NCI-H774 (cell line): ENCODE results near the gene AMBP.

Experiments used
- DNase-seq: peaks from one replicate; lab custom pipeline; 2025; lab: John Stamatoyannopoulos, UW

The AMBP gene

DNA sequence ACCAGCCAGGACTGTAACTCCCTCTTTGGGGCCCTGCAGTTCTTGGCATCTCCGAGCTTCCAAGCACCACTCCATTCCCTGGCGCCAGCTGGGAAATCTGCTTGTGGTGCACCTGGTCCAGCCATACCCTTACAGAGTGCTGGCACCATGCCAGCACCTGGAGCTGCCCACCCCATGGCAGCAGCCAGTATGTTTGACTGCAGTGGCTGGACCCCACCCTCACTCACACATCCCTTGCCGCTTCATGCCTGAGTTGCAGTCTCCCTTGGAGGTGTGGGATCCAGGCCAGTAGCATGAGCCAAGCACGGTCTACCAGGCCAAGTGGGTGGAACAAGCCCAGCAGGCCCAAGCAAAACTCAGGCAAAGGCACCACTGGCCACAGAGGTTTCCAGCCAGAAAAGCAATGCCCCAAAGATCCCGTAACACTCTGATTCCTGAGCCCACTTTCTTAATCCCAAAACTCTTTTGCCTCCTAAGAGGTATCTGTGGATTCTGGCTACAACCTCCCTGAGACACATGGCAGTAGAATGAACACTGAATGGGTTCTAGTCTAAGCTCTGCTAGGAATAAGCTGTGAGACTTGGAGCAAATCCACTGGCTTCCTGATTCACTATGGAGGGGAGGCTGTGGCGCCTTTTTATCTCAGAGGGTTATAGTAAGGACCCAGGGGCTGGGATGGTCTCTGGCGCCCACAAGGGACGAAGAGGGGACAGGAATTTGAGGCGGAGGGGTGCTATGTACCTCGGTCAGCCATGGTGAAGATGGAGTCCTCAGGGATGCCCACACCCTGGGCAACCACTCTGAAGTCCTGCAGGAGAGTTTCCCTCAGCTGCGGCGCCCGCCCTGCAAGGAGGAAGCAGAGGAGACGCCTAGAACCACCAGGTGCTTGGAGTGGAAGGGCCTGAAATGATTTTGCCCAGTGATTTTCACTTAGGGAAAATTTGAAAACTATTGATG, 5.6 kb downstream of the AMBP start:
- DNase-seq, result no peak

DNA sequence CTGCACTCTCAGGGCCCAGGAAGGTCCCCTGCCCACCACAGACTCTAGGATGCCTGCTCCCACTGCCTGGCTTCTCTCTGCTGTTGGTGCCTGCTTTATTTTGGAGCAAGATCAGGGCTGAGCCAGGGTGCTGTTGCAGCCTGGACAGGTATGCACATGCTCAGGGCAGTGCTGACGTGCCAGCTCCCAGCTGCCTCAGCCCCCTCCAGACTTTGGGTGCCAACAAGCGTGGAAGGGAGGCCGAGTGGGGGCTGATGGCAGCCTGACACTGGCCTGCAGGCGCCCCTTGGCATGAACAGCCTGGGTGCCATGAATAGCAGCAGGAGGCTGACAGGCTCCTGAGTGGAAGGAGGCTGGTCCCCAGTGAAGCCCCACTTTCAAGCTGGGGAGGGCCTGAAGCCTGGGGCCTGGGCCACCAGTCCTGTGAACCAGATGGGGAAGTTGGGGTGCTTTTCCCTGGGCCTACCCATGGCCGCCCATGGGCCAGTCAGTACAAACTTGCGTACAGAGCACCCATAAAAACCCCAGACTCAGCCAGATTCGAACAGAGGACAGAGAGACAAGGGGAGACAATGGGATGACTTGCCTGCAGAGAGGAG, 6.8 kb downstream of the AMBP start:
- no peak for DNase-seq

DNA sequence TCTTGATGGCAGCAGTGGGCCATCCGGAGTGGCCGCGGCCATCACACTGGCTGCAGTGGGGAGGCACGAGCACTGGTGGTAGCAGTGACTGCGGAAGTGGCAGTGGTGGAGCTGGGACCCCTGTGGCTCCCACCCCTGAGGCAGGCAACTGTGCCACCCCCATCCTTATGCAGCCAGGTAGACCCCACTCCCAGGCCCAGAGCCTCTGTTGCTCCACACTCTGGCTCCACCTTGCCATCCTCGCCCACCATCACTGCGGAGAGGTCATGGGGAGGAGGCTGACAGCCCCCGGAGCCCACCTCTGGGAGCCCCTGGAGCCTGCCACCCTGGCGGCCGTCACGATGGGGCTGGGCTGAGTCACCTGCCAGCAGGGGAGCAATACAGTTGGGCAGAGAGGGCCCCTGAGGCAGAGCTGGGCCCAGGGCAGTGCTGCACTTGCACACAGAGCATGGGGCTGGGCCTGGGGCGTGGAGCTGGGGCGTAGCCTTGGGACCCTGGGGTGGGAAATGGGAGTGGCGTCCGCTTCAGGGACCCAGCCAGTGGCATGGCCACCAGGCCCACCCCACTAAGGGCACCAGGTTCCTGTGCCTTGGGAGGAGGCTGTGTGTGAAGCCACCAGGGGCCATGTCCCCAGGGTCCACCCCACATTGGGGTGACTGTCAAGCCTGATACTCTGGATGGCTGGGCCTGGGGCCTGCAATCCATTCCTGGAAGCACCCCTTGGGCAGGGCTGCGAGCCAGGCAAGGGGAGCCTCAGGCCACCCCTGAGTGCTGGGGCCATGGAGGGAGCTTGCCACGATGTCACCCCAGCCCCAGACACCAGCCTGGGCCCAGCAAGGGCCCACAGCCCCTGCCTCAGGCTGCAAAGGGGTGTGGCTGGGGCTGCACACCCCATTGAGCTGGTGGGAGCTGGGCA, 7.7 kb downstream of the AMBP start:
- no peak for DNase-seq

DNA sequence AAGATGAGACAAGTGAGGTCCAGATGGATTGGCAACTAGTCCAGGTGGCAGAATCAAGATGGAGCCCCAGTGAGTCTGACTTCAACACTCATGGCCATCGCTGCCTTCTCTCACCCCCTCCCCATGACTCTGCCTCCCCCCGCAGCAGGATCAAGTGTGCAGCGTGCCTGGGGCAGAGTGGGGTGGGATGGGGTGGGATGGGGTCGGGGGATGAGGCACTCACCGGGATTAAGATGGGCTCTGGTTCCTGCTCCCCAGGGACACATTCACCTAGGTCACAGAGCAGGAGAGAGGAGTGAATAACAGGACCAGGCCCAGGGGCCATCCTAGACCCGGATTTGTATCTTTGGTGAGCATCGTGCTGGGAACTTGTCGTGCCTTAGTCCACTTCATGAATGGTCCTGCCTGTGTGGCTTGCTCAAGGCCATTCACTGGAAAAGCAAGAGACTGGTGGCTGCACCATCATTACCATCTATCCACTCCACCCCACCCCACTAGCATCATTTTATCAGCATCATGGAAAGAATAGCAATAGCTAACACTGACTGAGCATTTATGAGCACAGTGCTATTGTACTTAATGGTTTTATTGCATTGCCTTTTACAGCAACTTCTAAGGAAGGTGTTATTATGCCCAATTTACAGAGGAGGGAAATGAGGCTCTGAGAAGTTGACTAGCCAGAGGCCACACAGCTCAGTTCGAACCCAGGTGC, 8.5 kb downstream of the AMBP start:
- DNase-seq, result no peak

DNA sequence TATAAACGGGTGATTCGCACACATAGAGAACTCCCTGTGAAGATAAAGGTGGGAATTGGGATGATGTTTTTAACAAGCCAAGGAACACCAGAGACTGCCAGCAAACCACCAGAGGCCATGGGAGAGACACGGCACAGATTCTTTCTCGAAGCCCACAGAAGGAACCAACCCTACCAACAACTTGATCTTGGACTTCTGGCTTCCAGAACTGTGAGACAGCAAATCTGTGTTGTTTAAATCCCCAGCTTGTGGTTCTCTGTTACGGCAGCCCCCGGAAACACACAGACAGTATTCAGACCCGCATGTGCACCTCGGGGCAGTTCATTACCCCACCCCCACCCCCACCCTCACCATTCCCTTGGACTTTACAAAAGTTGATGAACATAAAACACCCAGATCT, 12.8 kb downstream of the AMBP start:
- no peak for DNase-seq

DNA sequence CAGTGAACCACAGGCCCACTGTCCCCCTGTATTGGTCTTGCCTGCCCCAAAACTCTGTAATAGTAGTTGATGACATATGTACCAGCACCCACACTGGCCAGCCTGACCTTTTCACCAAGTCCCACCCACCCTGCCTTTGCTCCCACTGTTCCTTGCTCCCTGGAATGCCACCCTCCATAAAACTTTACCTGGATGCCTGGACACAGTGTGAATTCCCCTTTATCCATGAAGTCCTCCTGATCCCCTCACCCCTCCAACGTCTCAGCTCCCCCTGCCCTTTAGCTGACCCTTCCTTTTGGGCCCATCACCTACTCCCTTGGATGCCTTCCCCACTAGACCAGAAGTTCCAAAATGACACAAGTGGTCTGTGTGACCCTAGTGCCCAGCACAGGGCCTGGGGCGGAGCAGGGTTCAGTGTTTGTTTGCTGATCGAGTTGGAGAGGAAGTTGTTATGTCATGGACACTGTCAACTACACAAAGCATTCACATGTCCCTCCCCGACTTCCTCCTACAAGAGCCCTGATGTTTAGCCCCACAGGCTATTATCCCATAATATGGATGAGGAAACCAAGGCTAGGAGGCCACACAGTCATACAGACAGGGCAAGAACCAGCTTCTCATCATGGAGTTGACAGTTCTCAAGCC, 16.1 kb downstream of the AMBP start:
- DNase-seq, result no peak

DNA sequence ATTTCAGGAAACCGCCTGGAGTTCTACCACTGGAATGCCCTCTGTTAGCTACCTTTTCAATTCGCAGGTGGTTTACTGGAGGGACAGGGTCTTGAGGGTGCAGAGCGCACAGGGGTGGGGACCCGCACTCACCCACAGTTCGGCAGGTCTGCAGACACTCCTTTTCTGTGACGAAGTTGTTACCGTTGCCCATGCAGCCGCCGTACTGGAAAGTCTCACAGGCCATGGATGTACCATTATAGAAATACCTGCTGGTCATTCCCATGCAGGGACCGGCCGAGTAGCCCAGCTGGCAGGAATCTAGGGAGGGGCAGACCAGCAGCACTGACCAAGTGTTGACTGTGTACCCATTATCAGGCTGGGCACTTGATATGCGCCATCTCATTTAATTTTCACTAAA, 16.8 kb downstream of the AMBP start:
- no peak for DNase-seq

DNA sequence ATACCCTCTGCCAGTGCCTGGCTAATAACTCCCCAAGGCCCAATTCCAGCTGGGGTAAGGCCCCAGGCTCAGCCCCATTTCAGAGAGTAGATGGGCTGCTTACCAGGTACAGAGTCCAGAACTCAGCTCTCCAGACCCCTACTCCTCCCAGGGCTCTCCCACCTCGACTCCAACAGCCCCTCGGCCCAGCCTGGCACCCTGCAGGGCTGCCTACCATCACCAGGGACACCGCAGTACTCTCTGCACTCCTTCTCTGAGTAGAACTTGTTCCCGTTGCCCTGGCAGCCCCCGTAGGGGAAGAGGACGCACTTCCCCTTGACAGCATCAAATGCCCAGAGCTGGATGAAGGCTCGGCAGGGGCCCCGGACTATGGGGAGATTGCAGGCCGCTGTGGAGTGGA, 17.4 kb downstream of the AMBP start:
- DNase-seq, result no peak

DNA sequence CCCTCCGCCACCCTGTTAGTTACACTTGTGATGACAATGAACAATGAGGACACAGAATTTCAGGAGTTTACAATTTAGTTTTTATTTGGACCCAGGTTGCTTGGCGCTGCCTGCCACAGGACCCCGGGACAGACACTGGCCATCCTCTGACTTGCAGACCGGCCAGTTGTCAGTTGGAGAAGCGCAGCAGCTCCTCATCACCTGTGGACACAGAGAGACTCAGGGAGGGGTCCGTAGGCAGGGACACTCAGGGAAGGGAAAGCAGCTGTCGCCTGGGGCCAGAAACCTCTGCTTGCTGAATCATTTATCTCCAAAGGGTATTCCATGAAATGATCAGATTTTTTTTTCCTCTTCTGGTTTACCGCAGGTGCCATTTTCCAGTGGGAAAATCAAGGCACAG, 18.0 kb downstream of the AMBP start:
- DNase-seq, result no peak

DNA sequence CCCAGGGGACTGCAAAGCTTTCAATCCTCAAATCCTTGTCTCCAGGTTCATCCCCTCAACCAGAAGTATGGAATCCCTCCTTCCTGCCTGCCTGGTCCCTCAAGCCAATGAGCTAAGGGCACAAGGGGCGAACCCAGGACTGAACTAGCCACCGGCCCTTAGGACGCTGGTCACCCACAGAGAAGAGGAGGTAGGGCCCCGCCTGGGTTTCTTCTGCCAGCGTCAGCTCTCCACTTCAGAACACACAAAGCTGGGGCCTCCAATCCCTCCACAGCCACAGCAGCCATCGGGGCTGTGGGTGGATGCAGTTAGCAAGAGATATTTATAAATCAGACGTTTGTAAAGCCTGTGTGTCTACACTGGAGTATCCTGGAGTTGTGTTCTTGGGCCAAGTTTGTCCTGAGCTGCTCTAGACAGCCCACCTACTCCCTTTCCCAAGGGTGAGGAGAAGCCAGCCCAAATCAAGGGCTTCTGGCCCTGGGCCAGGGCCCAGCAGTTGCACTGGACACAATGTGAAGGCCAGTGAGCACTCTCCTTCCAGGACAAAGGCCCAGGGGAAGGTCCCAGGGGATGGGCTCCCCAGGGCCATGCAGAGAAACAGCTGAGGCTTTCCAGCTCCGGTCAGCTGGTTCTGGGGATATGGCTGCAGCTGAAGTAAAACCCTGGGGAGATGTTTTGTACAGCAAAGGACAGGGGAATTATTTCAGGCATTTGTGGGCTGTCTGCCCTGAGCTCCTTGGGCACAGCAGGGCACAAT, 18.9 kb downstream of the AMBP start:
- DNase-seq, result no peak

DNA sequence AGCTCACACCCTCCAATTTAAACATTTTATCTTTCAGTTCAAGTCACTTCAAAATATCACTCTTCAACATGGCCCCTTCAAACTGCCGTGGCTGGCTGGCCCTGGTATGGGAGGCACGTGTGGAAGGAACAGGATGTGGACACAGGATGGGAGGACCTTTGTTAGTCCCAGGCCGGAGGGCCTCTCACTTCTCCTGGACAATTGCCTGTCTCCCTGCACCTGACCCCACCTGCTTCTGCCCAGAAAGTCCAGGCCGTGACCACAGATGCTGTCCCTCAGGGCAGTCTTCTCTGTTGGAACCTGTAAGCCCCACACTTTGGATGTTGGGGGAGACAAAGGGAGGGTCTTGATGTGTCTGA, 19.4 kb downstream of the AMBP start:
- DNase-seq, result no peak

DNA sequence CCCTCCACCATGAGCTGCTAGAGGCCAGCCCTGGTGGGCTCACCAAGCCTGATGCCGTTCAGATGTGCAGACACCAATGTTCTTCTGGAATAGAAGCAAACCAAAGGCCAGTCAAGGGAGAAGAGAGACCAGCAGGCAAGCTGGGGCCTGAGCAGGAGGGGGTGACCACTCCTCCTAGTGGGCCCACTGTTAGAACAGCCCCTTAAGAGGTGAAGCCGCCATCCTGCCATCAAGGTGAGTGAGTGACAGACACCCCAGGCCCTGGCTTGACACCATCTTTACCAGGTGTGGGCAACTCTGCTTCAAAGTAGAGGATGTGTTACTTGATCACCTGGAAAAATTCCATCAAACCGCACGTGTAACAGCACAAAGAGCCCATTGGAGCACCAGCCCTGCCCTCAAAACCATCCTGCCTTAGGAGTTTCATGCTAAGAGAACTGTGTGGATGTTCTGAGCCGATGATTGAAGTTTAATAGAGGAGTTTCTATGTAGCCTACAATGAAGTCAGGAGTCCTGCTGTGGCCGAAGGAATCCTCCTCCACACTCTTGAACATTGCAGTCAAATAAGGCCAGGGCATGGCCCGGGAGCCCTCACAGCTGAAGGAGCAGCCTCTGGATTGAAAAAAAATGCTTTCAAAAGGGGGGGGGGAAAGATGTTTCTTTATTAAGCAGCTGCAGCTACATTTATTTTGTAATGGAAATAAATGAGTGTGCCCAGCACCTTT, 20.8 kb downstream of the AMBP start:
- no peak for DNase-seq

DNA sequence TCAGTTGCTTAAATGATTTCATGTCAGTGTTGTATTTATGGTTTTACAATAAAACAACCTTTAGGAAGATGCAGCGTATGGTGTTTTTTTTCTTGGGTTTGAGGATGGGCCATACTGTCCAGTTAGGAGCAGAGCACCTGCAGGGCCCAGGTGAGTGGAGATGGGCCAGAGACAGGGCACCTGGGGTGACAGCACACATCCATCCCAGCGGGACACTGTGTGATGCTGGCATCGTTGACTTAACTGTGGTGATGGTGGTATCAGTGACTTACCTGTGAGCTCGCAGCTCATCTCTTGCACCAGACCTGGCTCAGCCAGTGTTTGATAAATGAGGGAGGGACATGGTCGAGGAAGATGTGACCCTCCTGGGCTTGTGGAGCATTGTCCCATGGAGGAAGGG, 21.6 kb downstream of the AMBP start:
- no peak for DNase-seq

DNA sequence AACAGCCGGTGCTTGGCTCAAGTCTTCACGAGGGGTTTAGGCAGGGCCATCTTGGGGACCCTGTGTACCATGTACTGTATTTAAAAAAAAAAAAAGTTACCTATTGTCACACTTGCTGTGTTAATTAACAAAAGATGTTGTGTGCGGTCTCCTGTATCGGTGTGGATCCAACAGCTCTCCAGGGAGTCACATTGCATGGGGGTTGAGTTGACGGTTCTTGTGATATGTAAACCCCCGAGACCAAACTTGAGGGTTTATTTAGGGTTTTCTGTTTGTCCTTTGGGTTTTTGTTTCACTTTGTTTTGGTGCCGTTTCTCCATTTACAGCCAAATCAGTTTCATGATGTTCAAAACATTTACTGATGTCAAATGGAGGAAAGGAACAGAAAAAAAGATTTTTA, 22.2 kb downstream of the AMBP start:
- DNase-seq, result no peak

DNA sequence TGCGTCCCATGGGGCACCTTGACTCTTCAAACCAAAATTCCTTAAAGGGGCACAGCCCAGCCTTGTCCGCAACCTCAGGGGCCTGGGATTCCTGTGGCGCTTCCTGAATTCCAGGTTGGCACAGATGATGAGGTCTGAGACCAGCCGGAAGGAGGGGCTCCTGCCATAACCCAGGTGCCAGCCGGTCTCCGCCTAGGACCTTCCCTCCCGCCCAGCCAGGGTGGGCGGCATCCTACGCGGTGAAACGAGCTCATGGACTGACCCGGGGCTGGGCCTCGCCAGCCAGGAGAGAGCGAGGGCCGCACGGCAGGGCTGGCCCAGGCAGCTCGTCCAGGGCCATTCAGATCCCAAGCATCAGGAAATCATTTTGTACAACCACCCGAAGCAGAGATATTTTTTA, 23.0 kb downstream of the AMBP start:
- DNase-seq, result no peak

DNA sequence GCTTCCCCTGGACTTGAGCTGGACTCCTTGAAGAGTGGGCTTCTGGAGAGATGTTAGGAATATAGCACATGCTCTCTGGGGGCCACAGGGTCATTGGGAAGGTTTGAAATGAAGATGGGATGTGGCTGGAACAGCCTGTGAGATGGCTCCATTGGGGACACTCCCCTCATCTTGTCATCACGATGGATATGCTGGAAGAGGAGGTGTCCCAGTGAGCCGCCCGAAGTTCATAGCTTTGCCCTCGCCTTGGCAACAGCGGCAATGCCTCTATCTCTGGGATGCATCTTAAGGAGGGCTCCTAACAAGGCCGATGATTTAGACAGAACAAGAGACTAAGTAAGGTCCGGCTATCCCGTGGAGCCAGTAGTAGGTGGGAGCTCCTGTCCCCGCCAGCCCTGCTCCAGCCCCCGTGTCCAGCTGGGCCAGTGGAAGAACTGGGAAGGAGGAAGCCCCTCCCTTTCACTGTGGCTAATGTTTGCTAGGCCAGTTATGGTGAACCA, 23.9 kb downstream of the AMBP start:
- DNase-seq, result no peak

DNA sequence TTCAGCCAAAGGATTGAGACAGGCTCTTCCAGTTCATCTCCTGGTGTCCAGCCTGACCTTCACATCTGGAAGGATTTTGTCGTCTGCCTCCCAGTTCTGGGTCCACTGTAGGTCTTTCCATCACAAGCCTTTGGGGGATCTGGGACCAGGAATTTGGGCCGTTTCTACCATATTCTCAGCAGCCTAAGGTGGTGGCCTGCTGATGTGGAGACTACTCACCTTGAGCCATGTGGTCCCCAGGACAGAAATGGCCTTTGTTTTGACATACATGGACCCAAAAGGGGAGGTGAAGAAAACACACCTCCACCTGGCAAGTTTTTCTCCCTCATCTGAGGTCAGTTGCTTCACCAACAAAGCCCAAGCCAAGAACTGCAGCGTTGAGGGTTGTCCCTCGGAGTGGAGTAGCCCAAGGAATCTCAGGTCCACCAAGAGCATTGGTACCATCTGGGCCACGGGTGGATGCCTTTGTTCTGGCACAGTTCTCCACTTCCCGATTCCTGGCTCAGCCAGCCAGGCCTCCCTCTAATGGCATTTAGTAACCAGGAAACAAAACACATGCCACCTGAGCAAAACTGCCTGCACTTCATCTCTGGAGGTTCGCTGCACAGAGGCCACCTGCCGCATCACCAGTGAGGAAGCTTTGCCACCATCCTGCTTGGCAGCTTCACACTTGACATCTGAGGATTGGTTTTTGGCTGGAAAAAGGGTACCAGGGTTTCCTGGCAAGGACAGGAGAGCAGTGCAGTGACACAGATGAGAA, 24.7 kb downstream of the AMBP start:
- DNase-seq, result no peak

DNA sequence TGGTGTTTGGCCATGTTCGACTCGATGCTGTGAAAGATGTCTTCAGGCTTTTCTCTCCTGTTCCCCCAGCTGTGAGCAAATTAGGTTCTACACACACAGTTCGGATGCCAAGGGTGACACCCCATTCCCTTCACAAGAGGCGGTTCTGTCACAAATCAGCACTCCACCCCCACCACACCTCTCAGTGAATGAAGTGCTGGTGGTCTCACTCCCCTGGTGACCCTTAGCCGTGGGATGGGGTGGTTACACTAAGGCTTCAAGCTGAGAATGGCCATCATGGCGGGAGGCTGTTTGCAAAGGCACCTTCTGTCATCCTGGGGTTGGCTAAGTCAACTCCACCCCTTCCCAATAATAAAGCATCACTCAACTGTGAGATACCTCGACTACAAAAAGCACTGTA, 26.4 kb downstream of the AMBP start:
- no peak for DNase-seq

DNA sequence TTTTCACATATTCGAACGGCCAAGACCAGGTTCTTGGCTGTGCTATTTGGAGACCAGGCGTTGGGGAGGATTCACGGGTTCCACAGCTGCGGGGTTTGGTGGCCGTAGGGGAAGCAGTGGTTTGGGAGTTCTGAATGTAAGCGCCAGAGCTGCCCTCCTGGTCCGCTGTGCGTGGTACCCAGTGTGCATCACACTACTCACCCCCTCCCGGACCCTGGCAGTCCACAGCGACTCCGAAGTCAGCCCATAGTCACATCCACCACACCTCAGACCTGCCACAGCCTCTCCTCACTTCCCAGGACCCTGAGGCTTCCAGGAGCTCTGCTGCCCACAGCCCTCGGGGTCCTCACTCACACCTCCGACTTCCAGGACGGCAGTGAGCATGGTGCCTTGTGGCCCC, 26.8 kb downstream of the AMBP start:
- DNase-seq, result no peak
